HepG2 (cell line): Measurements from ENCODE around the gene SLC9A8. TPM values are rescaled to one million over a fixed set of nuclear protein-coding genes. Genes with fewer than 3 reads are reported as not detected.

ENCODE experiments used
- BRD4 ChIP-seq: sonication (generic); formaldehyde crosslinking; IDR thresholded peaks from 2 replicates; pipeline ENCODE4 v1.4.0; 2020; ENCODE audit warnings: missing genetic modification reagents
- CHD2 ChIP-seq: IDR thresholded peaks from 2 replicates; pipeline ENCODE4 v1.6.1; 2011; ENCODE audit warnings: low read depth, low read length, improper control_type of control experiment
- DNMT1 ChIP-seq: sonication (generic); formaldehyde crosslinking; IDR thresholded peaks from 2 replicates; pipeline ENCODE4 v1.5.1; 2020; ENCODE audit warnings: mild to moderate bottlenecking, missing genetic modification reagents
- FLYWCH1 ChIP-seq: sonication (generic); formaldehyde crosslinking; IDR thresholded peaks from 2 replicates; pipeline ENCODE4 v1.8.1; 2023; ENCODE audit warnings: mild to moderate bottlenecking, missing genetic modification reagents
- HOXD1 ChIP-seq: sonication (generic); formaldehyde crosslinking; IDR thresholded peaks from 2 replicates; pipeline ENCODE4 v1.5.0; 2020; ENCODE audit warnings: missing genetic modification reagents
- JARID2 ChIP-seq: sonication (generic); formaldehyde crosslinking; IDR thresholded peaks from 2 replicates; pipeline ENCODE4 v1.8.1; 2023; ENCODE audit warnings: missing genetic modification reagents, inconsistent platforms; ENCODE audit not compliant: insufficient replicate concordance
- MEF2D ChIP-seq: sonication (generic); formaldehyde crosslinking; IDR thresholded peaks from 2 replicates; pipeline ENCODE4 v1.5.1; 2020; ENCODE audit warnings: mild to moderate bottlenecking, missing genetic modification reagents
- PAXIP1 ChIP-seq: sonication (generic); formaldehyde crosslinking; conservative IDR thresholded peaks from 2 replicates; pipeline ENCODE4 v1.4.0; 2020; ENCODE audit warnings: mild to moderate bottlenecking, missing genetic modification reagents, moderate library complexity
- PHB2 ChIP-seq: fragments of 450-650 bp; IDR thresholded peaks from 2 replicates; pipeline ENCODE4 v1.6.1; 2018; ENCODE audit not compliant: partially characterized antibody
- PRDM10 ChIP-seq: sonication (generic); formaldehyde crosslinking; IDR thresholded peaks from 2 replicates; pipeline ENCODE4 v1.4.0; 2020; ENCODE audit warnings: low read depth, missing genetic modification reagents
- SMYD3 ChIP-seq: sonication (generic); formaldehyde crosslinking; IDR thresholded peaks from 2 replicates; pipeline ENCODE4 v1.8.1; 2023; ENCODE audit warnings: mild to moderate bottlenecking, missing genetic modification reagents
- ZNF317 ChIP-seq: sonication (generic); formaldehyde crosslinking; IDR thresholded peaks from 2 replicates; pipeline ENCODE4 v1.5.0; 2020; ENCODE audit warnings: mild to moderate bottlenecking, missing genetic modification reagents
- ZNF414 ChIP-seq: sonication (generic); formaldehyde crosslinking; IDR thresholded peaks from 2 replicates; pipeline ENCODE4 v1.5.0; 2020; ENCODE audit warnings: missing genetic modification reagents
- ZNF619 ChIP-seq: sonication (generic); formaldehyde crosslinking; IDR thresholded peaks from 2 replicates; pipeline ENCODE4 v1.4.0; 2020; ENCODE audit warnings: mild to moderate bottlenecking, missing genetic modification reagents
- ZNF713 ChIP-seq: sonication (generic); formaldehyde crosslinking; IDR thresholded peaks from 2 replicates; pipeline ENCODE4 v1.4.0; 2020; ENCODE audit warnings: mild to moderate bottlenecking, missing genetic modification reagents
- ZNF766 ChIP-seq: sonication (generic); formaldehyde crosslinking; IDR thresholded peaks from 2 replicates; pipeline ENCODE4 v1.5.0; 2020; ENCODE audit warnings: missing genetic modification reagents, borderline replicate concordance
- ZSCAN21 ChIP-seq: sonication (generic); formaldehyde crosslinking; IDR thresholded peaks from 2 replicates; pipeline ENCODE4 v1.8.0; 2022; ENCODE audit warnings: mild to moderate bottlenecking, missing genetic modification reagents, moderate library complexity, borderline replicate concordance
- polyA plus RNA-seq, 8 experiments: library from polyadenylated mRNA; depleted of rRNA in 3 of 8; stranded (reverse) in 7 of 8; unstranded in 1 of 8; fragments of >200 nt; fragmentation: Illumina TruSeq in 4 of 8; extraction: Trizol in 4 of 8; gene quantifications; 2 replicates each; pipeline versions ENCODE4 v1.2.1 to v1.2.3, GENCODE V29; 2011 to 2016; ENCODE audit warnings: low read depth in 4 of 8, missing spikeins in 1 of 8, mixed read lengths in 1 of 8; ENCODE audit not compliant: insufficient read depth in 1 of 8
- total RNA-seq, 5 experiments: library from RNA; depleted of rRNA; stranded (reverse); fragments of >200 nt; fragmentation: Illumina TruSeq; extraction: Trizol; gene quantifications; 2 replicates each; pipeline ENCODE4 v1.2.3, GENCODE V29; 2016; ENCODE audit warnings: low read depth in 1 of 5
- TF ChIP-seq, protein P1 (sequence below): sonication (generic); formaldehyde crosslinking; IDR thresholded peaks from 2 replicates; pipeline ENCODE4 v1.4.0; 2020; ENCODE audit warnings: missing genetic modification reagents, borderline replicate concordance

The SLC9A8 gene
- total and polyA plus RNA-seq, 2 of the 13 experiments (the other 11 are each of a cell fraction or from before 2014, with no cell fraction given) = 4.1 to 7.4 TPM

DNA sequence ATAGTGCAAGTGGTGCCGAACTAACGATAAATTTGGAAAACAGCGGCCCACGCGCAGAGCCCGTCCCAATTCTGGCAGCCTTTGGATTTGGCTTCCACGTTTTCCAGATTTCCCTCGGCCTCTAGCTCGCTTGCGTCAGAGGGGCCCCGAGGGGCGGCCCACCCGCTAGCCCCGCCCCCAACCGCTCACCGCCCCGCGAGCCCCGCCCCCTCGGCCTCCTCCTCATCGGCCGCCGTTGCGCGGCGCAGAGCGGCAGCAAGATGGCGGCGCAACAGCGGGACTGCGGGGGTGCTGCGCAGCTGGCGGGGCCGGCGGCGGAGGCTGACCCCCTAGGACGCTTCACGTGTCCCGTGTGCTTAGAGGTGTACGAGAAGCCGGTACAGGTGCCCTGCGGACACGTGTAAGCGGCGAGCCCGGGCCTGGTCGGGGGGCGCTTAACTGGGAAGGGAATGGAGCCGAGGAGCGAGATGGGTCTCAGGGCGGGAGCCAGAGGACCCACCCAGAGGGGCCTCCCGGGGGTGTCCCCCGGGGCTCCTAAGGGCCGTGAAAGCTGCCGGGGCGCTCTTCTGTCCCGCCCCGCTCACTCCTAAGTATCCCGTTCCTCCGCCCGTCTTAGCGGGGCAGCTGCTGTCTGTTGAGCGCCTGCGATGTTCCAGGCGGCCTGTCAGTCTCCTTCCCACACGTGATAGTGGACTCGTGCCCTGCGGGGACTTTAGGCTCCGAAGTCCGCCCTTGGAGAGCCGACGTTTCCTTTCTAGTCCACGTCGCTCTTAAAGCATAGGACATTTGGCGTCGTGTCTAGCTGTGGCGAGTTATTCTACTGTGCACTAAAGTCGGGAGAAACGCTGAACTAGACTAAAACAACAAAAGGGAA is 123.8 kb downstream of the SLC9A8 start, which contains the start of gene RNF114 (continued):
- TF ChIP-seq CHD2 = 0 out of 2 replicates have a peak, but pooled peaks have one; percentile 8
- TF ChIP-seq ZNF414 = 0 out of 2 replicates have a peak, but pooled peaks have one; percentile 16
- peak; percentile 26 for TF ChIP-seq PAXIP1
- no peak for TF ChIP-seq ZNF713
- TF ChIP-seq SMYD3 = no peak
- TF ChIP-seq MEF2D = peak; percentile 65; the same call in 1 of the 2 replicates
- peak; percentile 79; the same call in 1 of the 2 replicates for TF ChIP-seq ZNF619
- no peak; the same call in 1 of the 2 replicates for TF ChIP-seq ZNF766 (CRISPR knock-in tag)
- peak; percentile 54; the same call in 1 of the 2 replicates for TF ChIP-seq HOXD1 (CRISPR knock-in tag)
- TF ChIP-seq DNMT1 (CRISPR knock-in tag) = peak; percentile 93
- no peak for TF ChIP-seq PHB2
- no peak; the same call in 1 of the 2 replicates for TF ChIP-seq BRD4 (CRISPR knock-in tag)
- no peak; the same call in 1 of the 2 replicates for TF ChIP-seq ZNF317 (CRISPR knock-in tag)
- peak; percentile 93 for TF ChIP-seq ZSCAN21
- TF ChIP-seq FLYWCH1 = no peak
- TF ChIP-seq, protein P1, sequence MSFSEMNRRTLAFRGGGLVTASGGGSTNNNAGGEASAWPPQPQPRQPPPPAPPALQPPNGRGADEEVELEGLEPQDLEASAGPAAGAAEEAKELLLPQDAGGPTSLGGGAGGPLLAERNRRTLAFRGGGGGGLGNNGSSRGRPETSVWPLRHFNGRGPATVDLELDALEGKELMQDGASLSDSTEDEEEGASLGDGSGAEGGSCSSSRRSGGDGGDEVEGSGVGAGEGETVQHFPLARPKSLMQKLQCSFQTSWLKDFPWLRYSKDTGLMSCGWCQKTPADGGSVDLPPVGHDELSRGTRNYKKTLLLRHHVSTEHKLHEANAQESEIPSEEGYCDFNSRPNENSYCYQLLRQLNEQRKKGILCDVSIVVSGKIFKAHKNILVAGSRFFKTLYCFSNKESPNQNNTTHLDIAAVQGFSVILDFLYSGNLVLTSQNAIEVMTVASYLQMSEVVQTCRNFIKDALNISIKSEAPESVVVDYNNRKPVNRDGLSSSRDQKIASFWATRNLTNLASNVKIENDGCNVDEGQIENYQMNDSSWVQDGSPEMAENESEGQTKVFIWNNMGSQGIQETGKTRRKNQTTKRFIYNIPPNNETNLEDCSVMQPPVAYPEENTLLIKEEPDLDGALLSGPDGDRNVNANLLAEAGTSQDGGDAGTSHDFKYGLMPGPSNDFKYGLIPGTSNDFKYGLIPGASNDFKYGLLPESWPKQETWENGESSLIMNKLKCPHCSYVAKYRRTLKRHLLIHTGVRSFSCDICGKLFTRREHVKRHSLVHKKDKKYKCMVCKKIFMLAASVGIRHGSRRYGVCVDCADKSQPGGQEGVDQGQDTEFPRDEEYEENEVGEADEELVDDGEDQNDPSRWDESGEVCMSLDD = 0 out of 2 replicates have a peak, but pooled peaks have one; percentile 32
- peak; percentile 21; the same call in 1 of the 2 replicates for TF ChIP-seq PRDM10 (CRISPR knock-in tag)
- no peak for TF ChIP-seq JARID2
